OCI-LY1 (cell line): ENCODE results near the gene FBXW4.

Experiments used
- H2AFZ ChIP-seq: fragments of 200-600 bp; sonication (generic), shearing (Covaris generic); 2 replicates; pipeline ENCODE4 v1.6.0; 2014; ENCODE audit warnings: antibody characterized with exemption, mild to moderate bottlenecking, low read length
- H3F3A ChIP-seq: fragments of 200-600 bp; sonication (generic), shearing (Covaris generic); 2 replicates; pipeline ENCODE4 v1.6.0; 2014; ENCODE audit warnings: mild to moderate bottlenecking, antibody characterized with exemption, low read length, moderate library complexity; ENCODE audit not compliant: insufficient read depth
- H3K27ac ChIP-seq: fragments of 200-600 bp; sonication (generic); 2 replicates; pipeline ENCODE4 v1.5.1; 2014; ENCODE audit warnings: low read length, mixed run types, mild to moderate bottlenecking, low read depth; ENCODE audit not compliant: poor library complexity, severe bottlenecking
- H3K27me3 ChIP-seq: fragments of 200-600 bp; sonication (generic); 2 replicates; pipeline ENCODE4 v1.6.0; 2014; ENCODE audit warnings: antibody characterized with exemption, mild to moderate bottlenecking, low read length, moderate library complexity; ENCODE audit not compliant: insufficient read depth
- H3K36me3 ChIP-seq: fragments of 200-600 bp; sonication (generic); 2 replicates; pipeline ENCODE4 v1.6.1; 2014; ENCODE audit warnings: mild to moderate bottlenecking, antibody characterized with exemption, low read length, moderate library complexity, mixed read lengths; ENCODE audit not compliant: insufficient read depth
- H3K4me1 ChIP-seq: fragments of 200-600 bp; sonication (generic); 2 replicates; pipeline ENCODE4 v1.5.1; 2014; ENCODE audit warnings: mild to moderate bottlenecking, low read length, moderate library complexity; ENCODE audit not compliant: insufficient read depth, severe bottlenecking
- H3K4me2 ChIP-seq: fragments of 200-600 bp; sonication (generic), shearing (Covaris generic); 2 replicates; pipeline ENCODE4 v1.6.1; 2014; ENCODE audit warnings: low read length
- H3K4me3 ChIP-seq: fragments of 200-600 bp; sonication (generic); 2 replicates; pipeline ENCODE4 v1.5.1; 2014; ENCODE audit warnings: low read length, low read depth, mild to moderate bottlenecking, mixed read lengths; ENCODE audit not compliant: poor library complexity, severe bottlenecking
- H3K79me2 ChIP-seq: fragments of 200-600 bp; shearing (Covaris generic); 2 replicates; pipeline ENCODE4 v1.6.1; 2016; ENCODE audit warnings: mixed run types, low read length, mixed read lengths; ENCODE audit not compliant: insufficient read depth
- H3K9ac ChIP-seq: fragments of 200-600 bp; sonication (generic), shearing (Covaris generic); 2 replicates; pipeline ENCODE4 v1.6.1; 2014; ENCODE audit warnings: mild to moderate bottlenecking, low read length, mixed read lengths
- H3K9me2 ChIP-seq: fragments of 200-600 bp; sonication (generic), shearing (Covaris generic); 2 replicates; pipeline ENCODE4 v1.6.1; 2014; ENCODE audit warnings: low read depth, mild to moderate bottlenecking, low read length, mixed read lengths
- H3K9me3 ChIP-seq: fragments of 200-600 bp; shearing (Covaris generic); 2 replicates; pipeline ENCODE4 v1.6.1; 2014; ENCODE audit warnings: low read length, mixed read lengths
- H4K20me1 ChIP-seq: fragments of 200-600 bp; sonication (generic), shearing (Covaris generic); 2 replicates; pipeline ENCODE4 v1.6.0; 2016; ENCODE audit warnings: mild to moderate bottlenecking, low read length; ENCODE audit not compliant: insufficient read depth
- EZH2 ChIP-seq: fragments of 200-600 bp; sonication (generic), shearing (Covaris generic); IDR thresholded peaks from 2 replicates; pipeline ENCODE4 v1.8.0; 2017; ENCODE audit warnings: borderline replicate concordance, mixed run types, mild to moderate bottlenecking, antibody characterized with exemption, low read length, moderate library complexity, mixed read lengths
- TF ChIP-seq, protein P1 (sequence below): fragments of 200-600 bp; sonication (generic), shearing (Covaris generic); IDR thresholded peaks from 2 replicates; pipeline ENCODE4 v1.5.1; 2017; ENCODE audit warnings: mild to moderate bottlenecking, antibody characterized with exemption, low read length, moderate library complexity, mixed read lengths

Gene FBXW4

DNA sequence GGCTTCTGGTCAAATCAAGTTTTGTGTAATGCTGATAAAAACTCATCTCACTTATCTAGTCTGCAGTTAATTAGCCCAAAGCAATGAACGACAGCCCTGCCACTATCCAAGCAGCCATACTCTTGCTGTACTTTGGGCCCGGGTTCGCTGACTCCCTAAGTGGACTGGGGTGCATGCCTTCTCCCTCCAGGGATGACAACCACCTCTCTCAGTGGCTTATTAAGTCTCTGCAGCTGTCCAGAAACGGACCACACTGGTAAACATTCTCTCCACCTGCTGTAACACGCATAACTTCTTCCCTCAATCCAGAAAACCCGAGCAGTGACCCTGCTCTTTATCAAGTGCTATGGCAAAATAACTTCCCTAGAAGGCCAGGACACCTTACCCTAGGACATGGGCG is 3.9 kb downstream of the FBXW4 start:
- peaks cover 33% of the 10 kb centered on the region for H3K79me2 ChIP-seq
- no peak overlapping the region for H2AFZ ChIP-seq
- H4K20me1 ChIP-seq = no peaks in the 10 kb centered on the region
- H3F3A ChIP-seq = no peaks in the 10 kb centered on the region
- H3K9me2 ChIP-seq = no peaks in the 10 kb centered on the region
- peaks cover 48% of the 10 kb centered on the region for H3K4me1 ChIP-seq
- peaks cover under 1% of the 10 kb centered on the region; the same call in 1 of the 2 replicates for H3K36me3 ChIP-seq
- no peaks in the 10 kb centered on the region for H3K9me3 ChIP-seq
- no peak overlapping the region; the same call in 1 of the 2 replicates for H3K4me2 ChIP-seq
- no peak overlapping the region for H3K27ac ChIP-seq
- no peaks in the 10 kb centered on the region for H3K27me3 ChIP-seq
- H3K9ac ChIP-seq = no peak overlapping the region
- no peak for TF ChIP-seq EZH2
- TF ChIP-seq, protein P1, sequence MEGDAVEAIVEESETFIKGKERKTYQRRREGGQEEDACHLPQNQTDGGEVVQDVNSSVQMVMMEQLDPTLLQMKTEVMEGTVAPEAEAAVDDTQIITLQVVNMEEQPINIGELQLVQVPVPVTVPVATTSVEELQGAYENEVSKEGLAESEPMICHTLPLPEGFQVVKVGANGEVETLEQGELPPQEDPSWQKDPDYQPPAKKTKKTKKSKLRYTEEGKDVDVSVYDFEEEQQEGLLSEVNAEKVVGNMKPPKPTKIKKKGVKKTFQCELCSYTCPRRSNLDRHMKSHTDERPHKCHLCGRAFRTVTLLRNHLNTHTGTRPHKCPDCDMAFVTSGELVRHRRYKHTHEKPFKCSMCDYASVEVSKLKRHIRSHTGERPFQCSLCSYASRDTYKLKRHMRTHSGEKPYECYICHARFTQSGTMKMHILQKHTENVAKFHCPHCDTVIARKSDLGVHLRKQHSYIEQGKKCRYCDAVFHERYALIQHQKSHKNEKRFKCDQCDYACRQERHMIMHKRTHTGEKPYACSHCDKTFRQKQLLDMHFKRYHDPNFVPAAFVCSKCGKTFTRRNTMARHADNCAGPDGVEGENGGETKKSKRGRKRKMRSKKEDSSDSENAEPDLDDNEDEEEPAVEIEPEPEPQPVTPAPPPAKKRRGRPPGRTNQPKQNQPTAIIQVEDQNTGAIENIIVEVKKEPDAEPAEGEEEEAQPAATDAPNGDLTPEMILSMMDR = no peak
- no peak overlapping the region for H3K4me3 ChIP-seq

DNA sequence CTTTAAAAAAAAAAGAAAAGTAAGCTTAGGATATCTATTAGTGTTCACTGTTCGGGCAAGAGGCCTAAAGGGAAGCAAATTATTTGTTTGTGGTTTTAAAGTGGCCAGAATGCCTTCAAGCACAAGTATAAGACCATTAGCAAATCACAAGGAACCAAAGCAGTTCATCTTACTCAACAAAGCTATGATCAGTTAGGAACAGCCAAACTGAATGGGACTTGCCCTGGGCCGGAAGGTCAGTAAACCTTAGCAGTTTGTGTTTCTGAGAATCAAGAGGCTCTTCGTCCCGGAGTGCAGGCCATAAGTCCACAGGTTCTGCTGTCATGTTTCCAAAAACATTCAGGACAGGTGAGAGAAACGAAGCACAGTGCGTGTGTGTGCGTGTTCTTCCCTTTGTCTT is 4.5 kb downstream of the FBXW4 start:
- Histone ChIP-seq H3K9ac (no peak overlapping the region), H3K4me3 (no peak overlapping the region), H3K4me1 (peaks cover 43% of the 10 kb centered on the region), H2AFZ (no peak overlapping the region), H3K36me3 (peaks cover 6% of the 10 kb centered on the region), H3F3A (no peaks in the 10 kb centered on the region), H3K9me2 (no peaks in the 10 kb centered on the region), H4K20me1 (no peaks in the 10 kb centered on the region), H3K79me2 (peaks cover 33% of the 10 kb centered on the region), H3K9me3 (no peaks in the 10 kb centered on the region), H3K4me2 (no peak overlapping the region; the same call in 1 of the 2 replicates), H3K27me3 (no peaks in the 10 kb centered on the region), H3K27ac (no peak overlapping the region)
- TF ChIP-seq EZH2 = no peak
- TF ChIP-seq, protein P1 = no peak

DNA sequence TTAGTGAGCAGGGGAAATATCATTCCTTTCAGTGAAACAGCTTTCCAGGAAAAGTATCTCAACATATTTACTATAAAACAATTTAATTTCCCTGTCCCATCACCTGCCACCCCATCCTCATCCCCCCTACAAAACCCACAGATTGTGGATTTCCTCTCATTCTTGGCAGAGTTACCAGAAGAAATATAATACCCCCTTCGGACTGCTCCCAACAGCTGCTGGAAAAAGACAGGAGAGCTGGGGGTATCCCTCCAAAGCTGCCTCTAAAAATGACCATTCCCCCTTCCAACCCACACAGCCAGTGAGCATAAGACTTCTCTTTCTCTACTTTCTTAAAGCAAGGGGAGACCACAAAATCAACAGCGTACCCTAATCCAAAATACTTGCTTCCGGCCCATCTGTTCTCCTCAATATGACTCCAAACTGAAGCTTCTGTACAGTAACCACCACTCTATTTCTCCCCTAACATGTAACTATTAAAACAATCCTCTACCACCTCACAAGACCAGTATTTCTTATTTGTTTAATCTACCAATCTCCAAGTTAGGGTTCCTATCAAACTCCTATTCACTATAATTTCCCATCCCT is 7.8 kb downstream of the FBXW4 start:
- no peak overlapping the region for H3K9ac ChIP-seq

More for the DNA sequence above, 7.8 kb downstream of the FBXW4 start:
- Histone ChIP-seq H3K79me2 (0 out of 2 replicates have a peak, but pooled peaks cover 18% of the 10 kb centered on the region), H3K9me3 (no peaks in the 10 kb centered on the region), H3K27ac (no peak overlapping the region), H2AFZ (no peak overlapping the region), H3K27me3 (no peaks in the 10 kb centered on the region), H3K4me1 (peaks cover 35% of the 10 kb centered on the region), H3K9me2 (no peaks in the 10 kb centered on the region), H3K36me3 (peaks cover 6% of the 10 kb centered on the region), H3F3A (no peaks in the 10 kb centered on the region), H4K20me1 (no peaks in the 10 kb centered on the region), H3K4me3 (no peak overlapping the region), H3K4me2 (no peak overlapping the region)
- TF ChIP-seq, protein P1 = no peak
- TF ChIP-seq EZH2 = no peak
